ENCODE results near the gene PCDHA6.

DNA sequence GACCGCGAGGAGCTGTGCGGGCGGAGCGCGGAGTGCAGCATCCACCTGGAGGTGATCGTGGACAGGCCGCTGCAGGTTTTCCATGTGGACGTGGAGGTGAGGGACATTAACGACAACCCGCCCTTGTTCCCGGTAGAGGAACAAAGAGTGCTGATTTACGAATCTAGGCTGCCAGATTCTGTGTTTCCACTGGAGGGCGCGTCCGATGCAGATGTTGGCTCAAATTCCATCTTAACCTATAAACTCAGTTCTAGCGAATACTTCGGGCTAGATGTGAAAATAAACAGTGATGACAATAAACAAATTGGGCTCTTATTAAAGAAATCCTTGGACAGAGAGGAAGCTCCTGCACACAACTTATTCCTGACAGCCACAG lies 590 bp downstream of the PCDHA6 start:
- TF ChIP-seq CTCF (IDR thresholded peaks at IDR 0.05) (no peak), POLR2AphosphoS5 (IDR thresholded peaks at IDR 0.05; ENCODE audit: insufficient read depth in 1 of 2, low read depth in 1 of 2) (no peak)
